Esophagus (tissue), 2 donors: ENCODE measurements around the gene RNU1-3. TPM values are rescaled to one million over a fixed set of nuclear protein-coding genes. Genes with fewer than 3 reads are reported as not detected.
"Not testable (repeated sequence)": the region's sequence is repeated elsewhere in the genome, so short reads cannot be mapped to it uniquely, and the experiment has no call there.

ENCODE experiments used
- H3K27ac ChIP-seq, 2 donors: one replicate each; pipeline ENCODE4 v1.5.1; 2013; ENCODE audit warnings: low read depth in 2 of 2, mild to moderate bottlenecking in 2 of 2, inconsistent platforms in 1 of 2, low read length in 1 of 2, moderate library complexity in 1 of 2
- H3K27me3 ChIP-seq, 2 donors: one replicate each; pipeline ENCODE4 v1.6.1; 2013; ENCODE audit warnings: low read length in 2 of 2, control low read depth in 1 of 2, mild to moderate bottlenecking in 1 of 2; ENCODE audit not compliant: insufficient read depth in 2 of 2, control insufficient read depth in 1 of 2
- H3K36me3 ChIP-seq, 2 donors: one replicate each; pipeline ENCODE4 v1.6.1; 2013; ENCODE audit warnings: low read length in 1 of 2; ENCODE audit not compliant: control insufficient read depth in 2 of 2, insufficient read depth in 2 of 2
- H3K4me1 ChIP-seq, 2 donors: one replicate each; pipeline ENCODE4 v1.6.1; 2013; ENCODE audit warnings: low read length in 1 of 2; ENCODE audit not compliant: control insufficient read depth in 2 of 2, insufficient read depth in 2 of 2
- H3K4me3 ChIP-seq, 2 donors: one replicate each; pipeline ENCODE4 v1.5.1; 2013; ENCODE audit warnings: low read length in 2 of 2, mild to moderate bottlenecking in 2 of 2, low read depth in 1 of 2, moderate library complexity in 1 of 2
- H3K9me3 ChIP-seq, 2 donors: one replicate each; pipeline ENCODE4 v1.6.1; 2013; ENCODE audit warnings: mild to moderate bottlenecking in 2 of 2, low read depth in 1 of 2, low read length in 1 of 2, moderate library complexity in 1 of 2; ENCODE audit not compliant: control insufficient read depth in 2 of 2, insufficient read depth in 1 of 2
- WGBS, 2 donors: extraction: QIAGEN DNeasy Blood & Tissue Kit; methylation state at CpG; one replicate each; pipeline ENCODE4 v1.1.7; 2013; 5-methylcytosine and 5-hydroxymethylcytosine counted together
- polyA plus RNA-seq, 2 donors: library from polyadenylated mRNA; stranded (reverse); fragments of 200-250 nt; gene quantifications; one replicate each; pipeline ENCODE4 v1.2.3, GENCODE V29; 2013
- donor health status: healthy with polysubstance abuse.
- donor health status: Bipolar disorder and iron deficiency.

RNU1-3 gene
- polyA plus RNA-seq, 2 donors = not detected

- H3K4me3 ChIP-seq, H3K27me3 ChIP-seq, H3K4me1 ChIP-seq, H3K36me3 ChIP-seq, H3K27ac ChIP-seq, H3K9me3 ChIP-seq: not testable (repeated sequence)
- 93% methylated on average over 6 of the region's 6 CpGs for WGBS, 2 donors
These were observed 39.6 kb upstream of the RNU1-3 start for GRCh38 chr1:16706302-16706701.

GRCh38 chr1:16704502-16705100 is 37.9 kb upstream of the RNU1-3 start:
- not testable (repeated sequence) for H3K4me1 ChIP-seq, H3K4me3 ChIP-seq, H3K36me3 ChIP-seq, H3K27me3 ChIP-seq, H3K9me3 ChIP-seq, H3K27ac ChIP-seq
- WGBS, 2 donors = 85 to 87% methylated on average over 9 to 12 of the region's 16 CpGs

- not testable (repeated sequence) for H3K9me3 ChIP-seq, H3K4me1 ChIP-seq, H3K27me3 ChIP-seq, H3K4me3 ChIP-seq, H3K27ac ChIP-seq, H3K36me3 ChIP-seq
- WGBS, 2 donors = 58 to 63% methylated on average over 6 to 7 of the region's 13 CpGs
These were observed 37.3 kb upstream of the RNU1-3 start for GRCh38 chr1:16704076-16704475.

GRCh38 chr1:16703602-16704001 is 36.9 kb upstream of the RNU1-3 start:
- H3K36me3 ChIP-seq, H3K27ac ChIP-seq, H3K4me3 ChIP-seq, H3K4me1 ChIP-seq, H3K9me3 ChIP-seq, H3K27me3 ChIP-seq: not testable (repeated sequence)
- 40 to 50% methylated on average over 3 of the region's 5 CpGs for WGBS, 2 donors

GRCh38 chr1:16703141-16703540 is 36.4 kb upstream of the RNU1-3 start:
- H3K9me3 ChIP-seq, H3K27me3 ChIP-seq, H3K4me1 ChIP-seq, H3K4me3 ChIP-seq, H3K36me3 ChIP-seq, H3K27ac ChIP-seq: not testable (repeated sequence)
- 17% methylated on average over 1 of the region's 7 CpGs for WGBS, 2 donors

- H3K36me3 ChIP-seq, H3K4me1 ChIP-seq, H3K4me3 ChIP-seq, H3K9me3 ChIP-seq, H3K27ac ChIP-seq, H3K27me3 ChIP-seq: not testable (repeated sequence)
- WGBS, 2 donors = 79 to 86% methylated on average over 3 to 4 of the region's 5 CpGs
These were observed 35.5 kb upstream of the RNU1-3 start for GRCh38 chr1:16702280-16702679.

GRCh38 chr1:16701189-16701588 is 34.4 kb upstream of the RNU1-3 start:
- WGBS, 2 donors = no CpG with 5 or more reads among the region's 37 CpGs
- not testable (repeated sequence) for H3K27me3 ChIP-seq, H3K9me3 ChIP-seq, H3K27ac ChIP-seq, H3K4me1 ChIP-seq, H3K4me3 ChIP-seq, H3K36me3 ChIP-seq

GRCh38 chr1:16700138-16700895 is 33.6 kb upstream of the RNU1-3 start:
- not testable (repeated sequence) for H3K4me3 ChIP-seq, H3K27me3 ChIP-seq, H3K4me1 ChIP-seq, H3K9me3 ChIP-seq, H3K27ac ChIP-seq, H3K36me3 ChIP-seq
- 10% methylated on average over 10 of the region's 57 CpGs; no CpG with 5 or more reads in 1 of the 2 donors for WGBS, 2 donors

- H3K27me3 ChIP-seq, H3K4me3 ChIP-seq, H3K4me1 ChIP-seq, H3K9me3 ChIP-seq, H3K36me3 ChIP-seq, H3K27ac ChIP-seq: not testable (repeated sequence)
- 4 to 19% methylated on average over 27 to 50 of the region's 52 CpGs for WGBS, 2 donors
These were observed 32.7 kb upstream of the RNU1-3 start for GRCh38 chr1:16699440-16699839.

GRCh38 chr1:16697152-16697551 is 30.4 kb upstream of the RNU1-3 start:
- not testable (repeated sequence) for H3K4me3 ChIP-seq, H3K27ac ChIP-seq, H3K9me3 ChIP-seq, H3K36me3 ChIP-seq, H3K27me3 ChIP-seq, H3K4me1 ChIP-seq
- WGBS, 2 donors = 45 to 68% methylated on average over 3 to 4 of the region's 7 CpGs
